GM12864 (cell line): Measurements from ENCODE around the gene LMX1B.

Source experiments
- DNase-seq: peaks from one replicate; pipeline ENCODE4 v3.0.0-alpha.2; 2011; ENCODE audit warnings: low read depth
- H3K4me3 ChIP-seq: 2 replicates; pipeline ENCODE4 v1.5.1; 2011; ENCODE audit warnings: mild to moderate bottlenecking, low read depth, low read length, control low read depth
- TF ChIP-seq, protein P1 (sequence below): IDR thresholded peaks from 2 replicates; pipeline ENCODE4 v1.5.1; 2011; ENCODE audit warnings: low read depth, mild to moderate bottlenecking, moderate library complexity, low read length, control low read depth, inconsistent platforms; ENCODE audit errors: missing control alignments

The LMX1B gene

GRCh38 chr9:126661122-126661520, 47.4 kb downstream of the LMX1B start:
- TF ChIP-seq, protein P1, sequence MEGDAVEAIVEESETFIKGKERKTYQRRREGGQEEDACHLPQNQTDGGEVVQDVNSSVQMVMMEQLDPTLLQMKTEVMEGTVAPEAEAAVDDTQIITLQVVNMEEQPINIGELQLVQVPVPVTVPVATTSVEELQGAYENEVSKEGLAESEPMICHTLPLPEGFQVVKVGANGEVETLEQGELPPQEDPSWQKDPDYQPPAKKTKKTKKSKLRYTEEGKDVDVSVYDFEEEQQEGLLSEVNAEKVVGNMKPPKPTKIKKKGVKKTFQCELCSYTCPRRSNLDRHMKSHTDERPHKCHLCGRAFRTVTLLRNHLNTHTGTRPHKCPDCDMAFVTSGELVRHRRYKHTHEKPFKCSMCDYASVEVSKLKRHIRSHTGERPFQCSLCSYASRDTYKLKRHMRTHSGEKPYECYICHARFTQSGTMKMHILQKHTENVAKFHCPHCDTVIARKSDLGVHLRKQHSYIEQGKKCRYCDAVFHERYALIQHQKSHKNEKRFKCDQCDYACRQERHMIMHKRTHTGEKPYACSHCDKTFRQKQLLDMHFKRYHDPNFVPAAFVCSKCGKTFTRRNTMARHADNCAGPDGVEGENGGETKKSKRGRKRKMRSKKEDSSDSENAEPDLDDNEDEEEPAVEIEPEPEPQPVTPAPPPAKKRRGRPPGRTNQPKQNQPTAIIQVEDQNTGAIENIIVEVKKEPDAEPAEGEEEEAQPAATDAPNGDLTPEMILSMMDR, result no peak

DNA sequence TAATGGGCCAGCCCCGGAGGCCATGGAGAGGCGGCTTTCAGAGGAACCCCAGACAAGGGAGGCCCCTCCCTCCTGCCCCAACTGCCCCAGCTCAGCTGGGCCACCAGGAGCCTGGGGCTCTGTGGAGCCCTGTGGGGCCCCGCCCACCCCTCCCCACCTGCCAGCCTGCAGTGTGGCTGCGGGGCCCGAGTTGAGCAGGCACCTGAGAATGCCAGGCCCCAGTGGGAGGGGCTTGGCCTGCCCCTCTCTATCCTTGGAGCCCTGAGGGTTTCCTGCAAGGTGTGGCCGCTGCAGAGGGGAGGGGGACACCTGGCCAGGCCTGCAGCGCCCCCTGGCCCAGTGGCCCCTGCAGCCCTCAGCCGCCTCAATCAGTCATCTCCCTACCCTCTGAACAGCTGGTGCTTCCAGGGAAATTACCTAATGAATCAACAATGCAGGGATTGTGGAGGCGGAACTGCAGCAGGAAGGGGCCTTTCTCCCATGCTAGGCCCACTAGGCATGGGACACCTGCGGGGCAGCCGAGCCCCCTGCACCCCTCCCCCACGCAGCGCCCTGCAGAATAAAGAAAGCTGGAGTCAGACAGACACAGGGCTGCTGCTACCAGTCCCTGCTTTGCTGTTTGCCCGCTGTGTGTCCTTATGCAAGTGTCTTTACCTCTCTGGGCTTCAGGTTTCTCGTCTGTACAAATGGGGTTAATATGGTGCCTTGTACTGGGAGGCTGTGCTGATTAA, 48.0 kb downstream of the LMX1B start:
- no peak overlapping the region for H3K4me3 ChIP-seq
- TF ChIP-seq, protein P1, result no peak
- no peak for DNase-seq

More at GRCh38 chr9:126661122-126661520, 47.4 kb downstream of the LMX1B start:
- DNase-seq, result no peak
- H3K4me3 ChIP-seq, result no peak overlapping the region

GRCh38 chr9:126663661-126664072, 49.9 kb downstream of the LMX1B start:
- no peak overlapping the region for H3K4me3 ChIP-seq
- TF ChIP-seq, protein P1, result no peak
- DNase-seq, result no peak

- DNase-seq, result no peak
- TF ChIP-seq, protein P1, result no peak
- H3K4me3 ChIP-seq, result no peak overlapping the region
Observed at GRCh38 chr9:126664900-126665643, 51.3 kb downstream of the LMX1B start.

DNA sequence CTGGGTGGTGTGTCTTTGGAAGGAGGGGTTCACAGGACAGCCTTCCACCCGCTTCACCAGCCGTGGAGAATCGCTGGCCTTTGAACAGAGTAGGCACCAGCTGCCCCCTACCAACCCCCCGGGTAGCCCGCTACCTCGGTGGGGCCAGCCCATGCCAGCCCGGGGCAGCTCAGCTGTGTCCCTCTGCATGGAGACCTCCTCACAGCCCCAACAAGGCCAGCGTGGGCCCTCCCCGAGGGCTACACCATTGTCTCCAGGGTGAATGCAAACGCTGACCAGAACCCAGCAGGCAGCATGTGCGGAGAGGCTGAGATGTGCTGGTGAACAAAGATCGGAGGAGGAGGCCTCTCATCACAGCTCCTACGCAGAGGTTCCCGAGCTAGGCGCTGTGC, 51.9 kb downstream of the LMX1B start:
- no peak overlapping the region for H3K4me3 ChIP-seq
- no peak for DNase-seq
- TF ChIP-seq, protein P1, result no peak

GRCh38 chr9:126666155-126666803, 52.6 kb downstream of the LMX1B start:
- no peak overlapping the region for H3K4me3 ChIP-seq
- TF ChIP-seq, protein P1, result no peak
- peak; percentile 37 for DNase-seq
